Tibial nerve (tissue), 4 donors: ENCODE data around the gene FRAS1.

Experiments used
- EP300 ChIP-seq, 2 donors: sonication (generic); formaldehyde crosslinking; IDR thresholded peaks; one replicate each; pipeline ENCODE4 v1.6.1; 2017; ENCODE audit warnings: antibody characterized with exemption in 2 of 2, mild to moderate bottlenecking in 1 of 2
- POLR2A ChIP-seq, 2 donors: fragments of 450-650 bp; IDR thresholded peaks; one replicate each; pipeline ENCODE4 v1.6.1; 2017; ENCODE audit warnings: antibody characterized with exemption in 2 of 2, mild to moderate bottlenecking in 2 of 2, moderate library complexity in 2 of 2
- TF ChIP-seq, protein P1 (sequence below), 5 experiments: fragments of 200-600 bp in 3 of 5; fragments of 450-650 bp in 2 of 5; sonication (generic) in 3 of 5; IDR thresholded peaks; one replicate each; pipeline ENCODE4 v1.5.1; 2016 to 2019; ENCODE audit warnings: antibody characterized with exemption in 5 of 5, mild to moderate bottlenecking in 3 of 5, moderate library complexity in 2 of 5

DNA sequence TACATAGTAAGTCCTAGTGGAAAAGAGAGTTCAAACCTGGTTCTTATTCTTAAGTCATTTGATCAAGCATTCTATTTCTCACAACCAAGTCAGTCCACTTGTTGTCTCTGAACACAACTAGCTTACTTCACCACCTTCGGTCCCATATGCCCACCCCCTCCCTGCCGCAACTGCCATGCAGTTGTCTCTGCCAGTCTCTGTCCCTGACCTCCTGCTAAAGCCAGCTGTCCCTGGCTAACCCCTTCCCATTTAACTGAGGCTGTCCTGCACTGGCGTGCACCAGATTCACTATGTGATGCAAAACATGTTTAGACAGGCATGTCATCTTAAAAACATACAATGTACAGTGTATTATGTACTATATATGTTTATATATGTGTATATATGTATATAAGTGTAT lies 12.7 kb downstream of the FRAS1 start:
- TF ChIP-seq, protein P1, sequence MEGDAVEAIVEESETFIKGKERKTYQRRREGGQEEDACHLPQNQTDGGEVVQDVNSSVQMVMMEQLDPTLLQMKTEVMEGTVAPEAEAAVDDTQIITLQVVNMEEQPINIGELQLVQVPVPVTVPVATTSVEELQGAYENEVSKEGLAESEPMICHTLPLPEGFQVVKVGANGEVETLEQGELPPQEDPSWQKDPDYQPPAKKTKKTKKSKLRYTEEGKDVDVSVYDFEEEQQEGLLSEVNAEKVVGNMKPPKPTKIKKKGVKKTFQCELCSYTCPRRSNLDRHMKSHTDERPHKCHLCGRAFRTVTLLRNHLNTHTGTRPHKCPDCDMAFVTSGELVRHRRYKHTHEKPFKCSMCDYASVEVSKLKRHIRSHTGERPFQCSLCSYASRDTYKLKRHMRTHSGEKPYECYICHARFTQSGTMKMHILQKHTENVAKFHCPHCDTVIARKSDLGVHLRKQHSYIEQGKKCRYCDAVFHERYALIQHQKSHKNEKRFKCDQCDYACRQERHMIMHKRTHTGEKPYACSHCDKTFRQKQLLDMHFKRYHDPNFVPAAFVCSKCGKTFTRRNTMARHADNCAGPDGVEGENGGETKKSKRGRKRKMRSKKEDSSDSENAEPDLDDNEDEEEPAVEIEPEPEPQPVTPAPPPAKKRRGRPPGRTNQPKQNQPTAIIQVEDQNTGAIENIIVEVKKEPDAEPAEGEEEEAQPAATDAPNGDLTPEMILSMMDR (IDR thresholded peaks at IDR 0.05) = no peak
- no peak for TF ChIP-seq EP300 (IDR thresholded peaks at IDR 0.05)
- no peak for TF ChIP-seq POLR2A (IDR thresholded peaks at IDR 0.05)
